ENCODE data around the gene BCL11B.

BCL11B gene

GRCh38 chr14:99221445-99221844 is 50.6 kb downstream of the BCL11B start:
- DNase-seq, result no peak

- DNase-seq, result no peak
Measured at GRCh38 chr14:99217066-99217955, 54.7 kb downstream of the BCL11B start.

GRCh38 chr14:99216191-99216590 is 55.8 kb downstream of the BCL11B start:
- DNase-seq, result no peak

- peak in 1 of 14 donors; percentile 37 for DNase-seq
Measured at GRCh38 chr14:99215277-99215676, 56.7 kb downstream of the BCL11B start.

- no peak for DNase-seq
Measured at GRCh38 chr14:99214701-99215100, 57.3 kb downstream of the BCL11B start.

- DNase-seq, result no peak
Measured at GRCh38 chr14:99213527-99213971, 58.4 kb downstream of the BCL11B start.

- DNase-seq, result no peak
Measured at GRCh38 chr14:99213101-99213500, 58.9 kb downstream of the BCL11B start.

GRCh38 chr14:99212646-99213045 is 59.4 kb downstream of the BCL11B start:
- no peak for DNase-seq

GRCh38 chr14:99212199-99212598 is 59.8 kb downstream of the BCL11B start:
- no peak for DNase-seq

GRCh38 chr14:99211410-99211809 is 60.6 kb downstream of the BCL11B start:
- DNase-seq, result no peak

- no peak for DNase-seq
Measured at GRCh38 chr14:99210333-99210732, 61.7 kb downstream of the BCL11B start.

- DNase-seq, result no peak
Measured at GRCh38 chr14:99209409-99209808, 62.6 kb downstream of the BCL11B start.

- no peak for DNase-seq
Measured at GRCh38 chr14:99208318-99208717, 63.7 kb downstream of the BCL11B start.

GRCh38 chr14:99207456-99207855 is 64.5 kb downstream of the BCL11B start:
- no peak for DNase-seq

- DNase-seq, result no peak
Measured at GRCh38 chr14:99206090-99206489, 65.9 kb downstream of the BCL11B start.

GRCh38 chr14:99205086-99205688 is 66.8 kb downstream of the BCL11B start:
- DNase-seq, result no peak

- DNase-seq, result no peak
Measured at GRCh38 chr14:99203801-99204200, 68.2 kb downstream of the BCL11B start.

GRCh38 chr14:99203080-99203479 is 68.9 kb downstream of the BCL11B start:
- peak in 1 of 14 donors; percentile 54 for DNase-seq

GRCh38 chr14:99202516-99202915 is 69.5 kb downstream of the BCL11B start:
- no peak for DNase-seq

GRCh38 chr14:99201351-99202073 is 70.5 kb downstream of the BCL11B start:
- DNase-seq, result no peak

GRCh38 chr14:99200654-99201005 is 71.4 kb downstream of the BCL11B start:
- DNase-seq, result no peak

- peak in 3 of 14 donors; percentile 13 to 98 (median 29) for DNase-seq
Measured at GRCh38 chr14:99199846-99200653, 71.9 kb downstream of the BCL11B start.
